AG04450 (cell line): ENCODE data around the gene RAI1. TPM values are rescaled to one million over a fixed set of nuclear protein-coding genes. Genes with fewer than 3 reads are reported as not detected.

ENCODE experiments used
- CTCF ChIA-PET: fragments of 300-600, 350-600 bp; formaldehyde crosslinking; extraction: SDS; loops from one replicate; lab custom pipeline; 2022; ENCODE audit warnings: antibody characterized with exemption, inconsistent platforms; lab: Charles Lee
- POLR2A ChIA-PET: fragments of 350-600 bp; formaldehyde crosslinking; extraction: SDS; loops from one replicate; lab custom pipeline; 2021; ENCODE audit warnings: antibody characterized with exemption, inconsistent platforms; lab: Yijun Ruan, JAX
- DNase-seq: peaks from one replicate; pipeline ENCODE4 v3.0.0-alpha.2; 2011; ENCODE audit warnings: low read depth, low spot score
- H3K27ac ChIP-seq: one replicate; pipeline ENCODE4 v1.5.1; 2012; ENCODE audit warnings: low read depth, low read length, control low read depth
- H3K27me3 ChIP-seq: one replicate; pipeline ENCODE4 v1.6.0; 2012; ENCODE audit warnings: low read length; ENCODE audit not compliant: control insufficient read depth, insufficient read depth
- H3K4me3 ChIP-seq: 2 replicates; pipeline ENCODE4 v1.5.1; 2011; ENCODE audit warnings: mild to moderate bottlenecking, low read depth, low read length, control low read depth
- H3K9me3 ChIP-seq: 2 replicates; pipeline ENCODE4 v1.5.1; 2012; ENCODE audit warnings: low read length; ENCODE audit not compliant: control insufficient read depth, insufficient read depth
- polyA plus RNA-seq: library from polyadenylated mRNA; depleted of rRNA; stranded (reverse); fragments of >200 nt; gene quantifications from 2 replicates; pipeline ENCODE4 v1.2.3, GENCODE V29; 2011
- TF ChIP-seq, protein P1 (sequence below): IDR thresholded peaks from 2 replicates; pipeline ENCODE4 v1.5.1; 2011; ENCODE audit warnings: low read depth, low read length, control low read depth, inconsistent platforms

RAI1 gene
- polyA plus RNA-seq, 1 experiment = 2.1 TPM

DNA sequence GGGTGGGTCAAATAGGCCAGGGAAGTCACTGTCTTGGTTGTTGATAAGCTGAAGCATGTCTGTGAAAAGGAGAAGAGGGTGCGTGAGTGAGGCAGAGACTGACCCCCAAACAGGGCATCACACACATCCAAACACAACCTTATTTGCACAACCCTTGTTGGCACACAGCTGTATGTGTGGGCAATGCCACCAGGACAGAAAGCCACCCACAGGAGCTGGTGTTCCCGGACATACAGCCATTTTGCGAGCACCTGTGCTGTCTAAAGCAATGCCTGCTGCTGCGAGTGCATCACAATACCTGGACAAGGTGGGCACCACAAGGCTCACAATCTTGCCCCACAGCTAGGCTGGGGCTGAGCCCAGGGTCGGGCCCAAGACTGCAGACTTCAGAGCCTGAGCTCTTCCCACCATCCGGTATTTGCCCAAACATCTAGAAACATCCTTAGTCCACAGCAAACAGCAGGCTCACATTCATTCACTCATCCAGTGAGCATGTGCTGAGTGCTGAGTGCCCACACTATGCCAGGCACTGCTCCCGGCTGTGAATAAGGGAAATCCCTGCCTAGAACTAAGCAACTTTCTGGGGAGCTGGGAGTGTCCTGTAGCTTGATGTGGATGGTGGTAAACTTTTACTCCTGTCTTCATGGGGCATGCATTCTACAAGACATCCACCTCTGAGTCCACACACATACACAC lies 139.4 kb downstream of the RAI1 start:
- Histone ChIP-seq H3K27ac (no peak overlapping the region), H3K9me3 (no peaks in the 10 kb centered on the region), H3K4me3 (no peak overlapping the region), H3K27me3 (no peaks in the 10 kb centered on the region)
- ChIA-PET POLR2A (interaction anchor here (0.6 to 2.2 kb wide), 2 partner anchors 13 to 16 kb away, joined by 3 to 9 read pairs; partner anchors contain the start of gene SREBF1), CTCF (interaction anchor here (0.5 to 2.6 kb wide), 3 partner anchors 9 to 140 kb away, joined by 3 to 20 read pairs (median 3); no protein-coding TSS in a partner anchor)
- TF ChIP-seq, protein P1, sequence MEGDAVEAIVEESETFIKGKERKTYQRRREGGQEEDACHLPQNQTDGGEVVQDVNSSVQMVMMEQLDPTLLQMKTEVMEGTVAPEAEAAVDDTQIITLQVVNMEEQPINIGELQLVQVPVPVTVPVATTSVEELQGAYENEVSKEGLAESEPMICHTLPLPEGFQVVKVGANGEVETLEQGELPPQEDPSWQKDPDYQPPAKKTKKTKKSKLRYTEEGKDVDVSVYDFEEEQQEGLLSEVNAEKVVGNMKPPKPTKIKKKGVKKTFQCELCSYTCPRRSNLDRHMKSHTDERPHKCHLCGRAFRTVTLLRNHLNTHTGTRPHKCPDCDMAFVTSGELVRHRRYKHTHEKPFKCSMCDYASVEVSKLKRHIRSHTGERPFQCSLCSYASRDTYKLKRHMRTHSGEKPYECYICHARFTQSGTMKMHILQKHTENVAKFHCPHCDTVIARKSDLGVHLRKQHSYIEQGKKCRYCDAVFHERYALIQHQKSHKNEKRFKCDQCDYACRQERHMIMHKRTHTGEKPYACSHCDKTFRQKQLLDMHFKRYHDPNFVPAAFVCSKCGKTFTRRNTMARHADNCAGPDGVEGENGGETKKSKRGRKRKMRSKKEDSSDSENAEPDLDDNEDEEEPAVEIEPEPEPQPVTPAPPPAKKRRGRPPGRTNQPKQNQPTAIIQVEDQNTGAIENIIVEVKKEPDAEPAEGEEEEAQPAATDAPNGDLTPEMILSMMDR = no peak
- DNase-seq = no peak

- CTCF ChIA-PET = interaction anchor here (2.6 kb wide), 1 partner anchor 10 kb away, joined by 20 read pairs; no protein-coding TSS in a partner anchor
- POLR2A ChIA-PET = interaction anchor here (2.2 kb wide), 1 partner anchor 14 kb away, joined by 9 read pairs; the partner anchor contains the start of gene SREBF1
Observed at GRCh38 chr17:17822189-17822588, 140.9 kb downstream of the RAI1 start.

DNA sequence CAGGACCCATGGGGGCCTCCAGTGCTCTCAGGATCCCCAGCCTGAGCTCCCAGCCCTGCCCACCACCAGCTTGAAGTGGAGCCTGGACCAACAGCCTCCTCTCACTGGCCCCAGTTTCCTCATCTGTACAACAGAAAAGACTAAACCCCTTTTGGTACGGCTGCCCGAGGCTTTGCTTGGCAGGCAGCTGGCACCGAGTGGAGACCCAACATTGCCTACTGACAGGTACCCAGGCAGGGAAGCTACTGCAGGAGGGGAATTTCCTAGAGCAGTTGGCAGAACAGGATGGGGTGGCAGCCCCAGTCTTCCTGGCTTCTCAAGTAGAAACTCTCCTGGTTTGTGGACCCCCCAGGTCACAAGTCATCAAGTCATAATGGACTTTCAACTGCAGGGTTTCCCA lies 141.4 kb downstream of the RAI1 start:
- TF ChIP-seq, protein P1 = no peak
- CTCF ChIA-PET = no interaction called here
- H3K27me3 ChIP-seq = no peaks in the 10 kb centered on the region
- no peak overlapping the region for H3K27ac ChIP-seq
- H3K9me3 ChIP-seq = no peaks in the 10 kb centered on the region
- peak overlapping the region; percentile 58 for H3K4me3 ChIP-seq
- POLR2A ChIA-PET = no interaction called here
- DNase-seq = no peak

More at GRCh38 chr17:17822189-17822588, 140.9 kb downstream of the RAI1 start:
- no peak overlapping the region for H3K27ac ChIP-seq
- peak; percentile 43 for DNase-seq
- H3K9me3 ChIP-seq = no peaks in the 10 kb centered on the region
- TF ChIP-seq, protein P1 = no peak
- H3K4me3 ChIP-seq = peak overlapping the region; percentile 17; the same call in 1 of the 2 replicates
- H3K27me3 ChIP-seq = no peaks in the 10 kb centered on the region

DNA sequence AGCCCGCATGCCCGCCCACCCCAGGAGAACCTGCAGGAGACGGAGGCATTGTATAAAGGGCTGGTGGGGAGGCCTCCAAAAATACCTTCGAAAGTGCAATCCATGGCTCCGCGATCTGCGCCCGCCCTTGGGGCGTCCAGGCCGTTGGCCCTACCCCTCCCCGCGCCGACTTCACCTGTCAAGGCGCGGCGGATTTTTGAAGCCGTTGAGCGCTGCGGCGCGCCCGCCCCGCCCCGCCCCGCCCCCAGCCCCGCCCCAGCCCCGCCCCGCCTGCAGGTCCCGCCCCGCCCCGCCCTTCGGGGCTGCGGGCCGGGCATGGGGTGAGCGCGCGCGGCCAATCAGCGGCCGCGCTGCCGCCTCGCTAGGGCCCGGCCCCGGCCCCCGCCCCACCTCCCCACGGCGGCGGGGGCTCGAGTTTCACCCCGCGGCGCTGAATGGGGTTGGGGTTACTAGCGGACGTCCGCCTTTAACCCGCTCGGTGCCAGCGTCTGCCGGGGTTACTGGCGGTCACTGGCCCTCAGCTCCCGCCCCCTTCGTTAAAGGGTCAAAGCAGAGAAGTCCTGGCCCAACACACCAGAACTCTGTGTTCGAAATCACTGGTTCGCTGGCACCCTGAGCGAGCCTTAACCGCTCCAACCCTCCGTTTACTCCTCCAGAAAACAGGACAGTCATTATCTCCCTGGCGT lies 142.3 kb downstream of the RAI1 start:
- POLR2A ChIA-PET = interaction anchor here (1.2 kb wide), 1 partner anchor 13 kb away, joined by 5 read pairs; no protein-coding TSS in a partner anchor
- DNase-seq = no peak
- peak overlapping the region; percentile 58 for H3K4me3 ChIP-seq
- H3K27ac ChIP-seq = peak overlapping the region; percentile 77
- TF ChIP-seq, protein P1 = no peak
- CTCF ChIA-PET = no interaction called here
- H3K9me3 ChIP-seq = no peaks in the 10 kb centered on the region; the same call in 1 of the 2 replicates
- H3K27me3 ChIP-seq = no peaks in the 10 kb centered on the region
